Common myeloid progenitor, CD34-positive (primary cell): Measurements from ENCODE around the gene SPATA32.

Experiments used
- CTCF ChIA-PET: fragments of 350-600 bp; sonication (Branson Sonifier 250); formaldehyde crosslinking; loops from one replicate; lab custom pipeline; 2021; ENCODE audit warnings: antibody characterized with exemption; lab: Charles Lee
- POLR2A ChIA-PET: fragments of 350-600 bp; sonication (Branson Sonifier 250); formaldehyde crosslinking; loops from one replicate; lab custom pipeline; 2021; ENCODE audit warnings: antibody characterized with exemption; lab: Charles Lee
- DNase-seq, 3 donors: peaks; one replicate each; pipeline versions ENCODE4 v3.0.0 to v3.0.0-alpha.2; 2013
- H3K27ac ChIP-seq, 2 experiments: 1 replicate in 1 of 2; 2 replicates in 1 of 2; pipeline ENCODE4 v1.7.0; 2013; ENCODE audit warnings: inconsistent platforms in 2 of 2, low read length in 2 of 2, mild to moderate bottlenecking in 2 of 2, low read depth in 1 of 2, moderate library complexity in 1 of 2; ENCODE audit not compliant: severe bottlenecking in 2 of 2, insufficient read depth in 1 of 2, poor library complexity in 1 of 2
- H3K27me3 ChIP-seq, 5 experiments: replicated peaks in 2 of 5; 1 replicate in 3 of 5; 2 replicates in 2 of 5; pipeline versions ENCODE4 v1.6.1 to v1.7.0; 2013; ENCODE audit warnings: low read length in 4 of 5, mild to moderate bottlenecking in 2 of 5, moderate library complexity in 2 of 5, inconsistent platforms in 1 of 5; ENCODE audit not compliant: insufficient read depth in 5 of 5, control insufficient read depth in 4 of 5
- H3K36me3 ChIP-seq, 4 experiments: 1 replicate in 2 of 4; 2 replicates in 2 of 4; pipeline versions ENCODE4 v1.6.1 to v1.7.0; 2013; ENCODE audit warnings: low read length in 3 of 4, control low read depth in 1 of 4, mild to moderate bottlenecking in 1 of 4; ENCODE audit not compliant: control insufficient read depth in 4 of 4, insufficient read depth in 4 of 4
- H3K4me1 ChIP-seq, 4 experiments: 1 replicate in 3 of 4; 2 replicates in 1 of 4; pipeline versions ENCODE4 v1.6.1 to v1.7.1; 2013; ENCODE audit warnings: low read length in 3 of 4, mild to moderate bottlenecking in 3 of 4, control low read depth in 1 of 4, inconsistent platforms in 1 of 4, moderate library complexity in 1 of 4; ENCODE audit not compliant: control insufficient read depth in 4 of 4, insufficient read depth in 4 of 4; ENCODE audit errors: control extremely low read depth in 1 of 4
- H3K4me3 ChIP-seq, 7 experiments: 1 replicate in 4 of 7; 2 replicates in 3 of 7; pipeline versions ENCODE4 v1.5.1 to v1.7.0; 2013; ENCODE audit warnings: mild to moderate bottlenecking in 7 of 7, low read length in 6 of 7, moderate library complexity in 6 of 7, inconsistent platforms in 2 of 7, low read depth in 2 of 7, control low read depth in 1 of 7; ENCODE audit not compliant: insufficient read depth in 4 of 7, control insufficient read depth in 1 of 7; ENCODE audit errors: extremely low read depth in 1 of 7
- H3K9me3 ChIP-seq, 5 experiments: 1 replicate in 4 of 5; 2 replicates in 1 of 5; pipeline versions ENCODE4 v1.6.1 to v1.7.1; 2013; ENCODE audit warnings: low read length in 4 of 5, mild to moderate bottlenecking in 2 of 5, inconsistent platforms in 1 of 5, low read depth in 1 of 5, moderate library complexity in 1 of 5; ENCODE audit not compliant: control insufficient read depth in 4 of 5, insufficient read depth in 2 of 5; ENCODE audit errors: control extremely low read depth in 1 of 5
- WGBS: methylation state at CpG from one replicate; pipeline ENCODE4 v1.1.5; 2013; ENCODE audit not compliant: insufficient coverage; 5-methylcytosine and 5-hydroxymethylcytosine counted together

SPATA32 gene

GRCh38 chr17:45273551-45273957 is 11.7 kb upstream of the SPATA32 start:
- Histone ChIP-seq H3K27ac (no peak overlapping the region), H3K4me1 (peaks cover 0 to 6% (median 6%) of the 10 kb centered on the region in 4 experiments), H3K9me3 (no peaks in the 10 kb centered on the region), H3K36me3 (peaks cover 11 to 53% (median 36%) of the 10 kb centered on the region in 4 experiments), H3K4me3 (no peak overlapping the region), H3K27me3 (no peaks in the 10 kb centered on the region)
- POLR2A ChIA-PET = no interaction called here
- WGBS = 97% methylated on average over 15 of the region's 16 CpGs
- CTCF ChIA-PET = interaction anchor here (1.1 to 7.6 kb wide), 7 partner anchors 8 to 115 kb away, joined by 3 to 169 read pairs (median 7); partner anchors contain the start of gene MAP3K14
- no peak for DNase-seq

GRCh38 chr17:45271603-45272002 is 9.7 kb upstream of the SPATA32 start:
- no peak overlapping the region for H3K4me3 ChIP-seq
- ChIA-PET CTCF (interaction anchor here (0.6 to 2.7 kb wide), 24 partner anchors 9 to 137 kb away, joined by 3 to 11 read pairs (median 4); partner anchors contain the start of gene MAP3K14), POLR2A (no interaction called here)
- no peaks in the 10 kb centered on the region for H3K27me3 ChIP-seq
- H3K27ac ChIP-seq = no peak overlapping the region
- no peaks in the 10 kb centered on the region for H3K4me1 ChIP-seq
- DNase-seq = no peak
- WGBS = 100% methylated on average over 1 of the region's 3 CpGs
- H3K9me3 ChIP-seq = no peaks in the 10 kb centered on the region
- peaks cover 14 to 72% (median 51%) of the 10 kb centered on the region in 4 experiments for H3K36me3 ChIP-seq

- peak in 2 of 3 donors; percentile 40 to 49 for DNase-seq
- Histone ChIP-seq H3K36me3 (peaks cover 14 to 79% (median 57%) of the 10 kb centered on the region in 4 experiments), H3K27ac (no peak overlapping the region), H3K27me3 (no peaks in the 10 kb centered on the region), H3K9me3 (no peaks in the 10 kb centered on the region), H3K4me1 (no peaks in the 10 kb centered on the region), H3K4me3 (no peak overlapping the region)
- CTCF ChIA-PET = interaction anchor here (0.6 to 2.7 kb wide), 23 partner anchors 8 to 143 kb away, joined by 3 to 11 read pairs (median 5); partner anchors contain the start of gene MAP3K14
- POLR2A ChIA-PET = no interaction called here
- 78% methylated on average over 10 of the region's 13 CpGs for WGBS
Measured at GRCh38 chr17:45270828-45271418, 9.0 kb upstream of the SPATA32 start.

GRCh38 chr17:45269912-45270311 is 8.0 kb upstream of the SPATA32 start:
- CTCF ChIA-PET = interaction anchor here (1.4 to 2.3 kb wide), 4 partner anchors 11 to 144 kb away, joined by 3 to 9 read pairs (median 5); no protein-coding TSS in a partner anchor
- Histone ChIP-seq H3K9me3 (no peaks in the 10 kb centered on the region), H3K27ac (no peak overlapping the region), H3K4me3 (no peak overlapping the region), H3K27me3 (no peaks in the 10 kb centered on the region), H3K4me1 (no peaks in the 10 kb centered on the region), H3K36me3 (peaks cover 16 to 85% (median 65%) of the 10 kb centered on the region in 4 experiments)
- POLR2A ChIA-PET = no interaction called here
- WGBS = 96% methylated on average over 7 of the region's 7 CpGs
- no peak for DNase-seq

GRCh38 chr17:45267436-45268055 is 5.7 kb upstream of the SPATA32 start:
- ChIA-PET CTCF (interaction anchor here (1.1 to 3.9 kb wide), 8 partner anchors 10 to 117 kb away, joined by 3 to 25 read pairs (median 6); no protein-coding TSS in a partner anchor), POLR2A (interaction anchor here (1.4 kb wide), 1 partner anchor 44 kb away, joined by 3 read pairs; no protein-coding TSS in a partner anchor)
- WGBS = 97% methylated on average over 6 of the region's 10 CpGs
- Histone ChIP-seq H3K4me3 (no peak overlapping the region), H3K9me3 (no peaks in the 10 kb centered on the region), H3K36me3 (peaks cover 22 to 87% (median 65%) of the 10 kb centered on the region in 4 experiments), H3K4me1 (peaks cover 0 to 3% (median 2%) of the 10 kb centered on the region in 4 experiments), H3K27me3 (no peaks in the 10 kb centered on the region), H3K27ac (no peak overlapping the region)
- DNase-seq = no peak

GRCh38 chr17:45266372-45266926 is 4.6 kb upstream of the SPATA32 start:
- Histone ChIP-seq H3K27ac (no peak overlapping the region), H3K4me3 (no peak overlapping the region), H3K4me1 (peaks cover 1 to 13% (median 9%) of the 10 kb centered on the region in 4 experiments), H3K27me3 (no peaks in the 10 kb centered on the region), H3K36me3 (peaks cover 22 to 81% (median 64%) of the 10 kb centered on the region in 4 experiments), H3K9me3 (no peaks in the 10 kb centered on the region)
- over 99% methylated on average over 11 of the region's 13 CpGs for WGBS
- POLR2A ChIA-PET = interaction anchor here (0.6 to 1.4 kb wide), 2 partner anchors 15 to 43 kb away, joined by 3 read pairs; no protein-coding TSS in a partner anchor
- DNase-seq = no peak
- CTCF ChIA-PET = interaction anchor here (1.1 to 3.9 kb wide), 10 partner anchors 8 to 118 kb away, joined by 3 to 25 read pairs (median 4); no protein-coding TSS in a partner anchor
